ENCODE measurements around the gene NPHP4.
A peak's percentile ranks its signal among the peaks of the same experiment; 100 is the strongest.

Gene NPHP4

GRCh38 chr1:5988596-5989285, 3.5 kb downstream of the NPHP4 start:
- in situ Hi-C loops (cut with HindIII; ENCODE audit: low pct_unique_long_range_greater_than_20kb, low sequenced_read_pairs) = no loop called here
- no peak for TF ChIP-seq JUND (IDR thresholded peaks at IDR 0.05; ENCODE audit: low read depth)
- no peak for DNase-seq (ENCODE audit: low read depth in 1 of 2, low spot score in 1 of 2)

- peak in 1 of 2 experiments; percentile 36 for DNase-seq (ENCODE audit: low read depth in 1 of 2, low spot score in 1 of 2)
- in situ Hi-C loops (cut with HindIII; ENCODE audit: low pct_unique_long_range_greater_than_20kb, low sequenced_read_pairs) = no loop called here
- TF ChIP-seq JUND (IDR thresholded peaks at IDR 0.05; ENCODE audit: low read depth) = no peak
Observed at GRCh38 chr1:5986018-5986417, 6.2 kb downstream of the NPHP4 start.

DNA sequence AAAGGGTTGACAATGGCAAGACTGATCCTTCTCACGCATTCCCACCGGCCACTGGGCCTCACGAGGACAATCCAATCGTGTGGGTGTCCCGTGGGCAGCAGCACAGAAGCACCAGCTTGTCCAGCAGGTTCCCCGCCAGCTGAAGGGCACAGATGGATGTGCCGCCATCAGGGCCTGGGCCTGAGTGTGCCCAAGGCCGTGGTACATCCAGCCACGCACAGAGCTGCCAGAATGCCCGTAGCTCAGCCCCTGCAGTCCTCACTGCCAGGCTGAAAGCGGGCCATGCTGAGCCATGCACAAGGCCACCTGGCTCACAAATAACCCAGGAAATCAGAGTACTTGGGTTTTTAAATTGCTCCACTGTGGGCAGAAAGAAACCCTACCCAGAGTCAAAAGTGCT, 7.0 kb downstream of the NPHP4 start:
- in situ Hi-C loops (cut with HindIII; ENCODE audit: low pct_unique_long_range_greater_than_20kb, low sequenced_read_pairs) = no loop called here
- no peak for DNase-seq (ENCODE audit: low read depth in 1 of 2, low spot score in 1 of 2)
- no peak for TF ChIP-seq JUND (IDR thresholded peaks at IDR 0.05; ENCODE audit: low read depth)

GRCh38 chr1:5983361-5984103, 8.7 kb downstream of the NPHP4 start:
- DNase-seq (ENCODE audit: low read depth in 1 of 2, low spot score in 1 of 2) = no peak
- no peak for TF ChIP-seq JUND (IDR thresholded peaks at IDR 0.05; ENCODE audit: low read depth)
- in situ Hi-C loops (cut with HindIII; ENCODE audit: low pct_unique_long_range_greater_than_20kb, low sequenced_read_pairs) = no loop called here

- in situ Hi-C loops (cut with HindIII; ENCODE audit: low pct_unique_long_range_greater_than_20kb, low sequenced_read_pairs) = no loop called here
- no peak for TF ChIP-seq JUND (IDR thresholded peaks at IDR 0.05; ENCODE audit: low read depth)
- no peak for DNase-seq (ENCODE audit: low read depth in 1 of 2, low spot score in 1 of 2)
Observed at GRCh38 chr1:5982868-5983267, 9.4 kb downstream of the NPHP4 start.

DNA sequence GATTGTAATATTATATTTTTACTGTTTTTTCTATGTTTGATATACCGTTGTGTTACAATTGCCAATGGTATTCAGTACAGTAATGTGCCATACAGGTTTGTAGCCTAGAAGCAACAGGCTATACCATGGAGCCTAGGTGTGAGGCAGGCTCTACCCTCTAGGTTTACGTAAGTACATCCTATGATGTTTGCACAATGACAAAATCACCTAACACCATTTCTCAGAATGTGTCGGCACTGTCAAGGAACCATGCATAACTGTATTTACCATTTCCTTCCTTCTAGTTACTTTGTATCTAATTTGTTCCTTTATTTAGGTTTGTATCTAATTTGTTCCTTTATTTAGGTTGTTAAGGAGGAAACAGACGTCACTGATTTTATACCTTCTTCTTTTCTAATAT, 9.9 kb downstream of the NPHP4 start:
- DNase-seq (ENCODE audit: low read depth in 1 of 2, low spot score in 1 of 2) = no peak
- in situ Hi-C loops (cut with HindIII; ENCODE audit: low pct_unique_long_range_greater_than_20kb, low sequenced_read_pairs) = no loop called here
- TF ChIP-seq JUND (IDR thresholded peaks at IDR 0.05; ENCODE audit: low read depth) = no peak

DNA sequence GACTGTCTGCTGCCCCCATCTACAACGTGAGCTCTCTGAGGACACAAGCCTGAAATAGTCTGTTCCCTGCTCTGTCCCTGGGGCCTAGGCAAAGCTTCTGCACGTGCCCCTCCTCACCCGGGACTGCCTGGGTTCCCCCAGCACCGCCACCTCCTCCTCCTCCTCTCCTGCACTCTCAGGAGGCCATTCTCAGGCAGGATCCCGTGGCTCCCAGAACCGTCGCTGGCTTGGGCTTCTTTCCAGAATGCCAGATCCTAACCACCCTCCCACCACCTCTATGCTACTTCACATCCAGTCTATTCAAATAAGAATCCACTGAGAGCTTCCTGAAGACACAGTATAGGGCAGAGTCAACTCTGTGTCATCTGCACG, 11.2 kb downstream of the NPHP4 start:
- TF ChIP-seq JUND (IDR thresholded peaks at IDR 0.05; ENCODE audit: low read depth) = no peak
- in situ Hi-C loops (cut with HindIII; ENCODE audit: low pct_unique_long_range_greater_than_20kb, low sequenced_read_pairs) = no loop called here
- no peak for DNase-seq (ENCODE audit: low read depth in 1 of 2, low spot score in 1 of 2)

- in situ Hi-C loops (cut with HindIII; ENCODE audit: low pct_unique_long_range_greater_than_20kb, low sequenced_read_pairs) = no loop called here
- DNase-seq (ENCODE audit: low read depth in 1 of 2, low spot score in 1 of 2) = no peak
- no peak for TF ChIP-seq JUND (IDR thresholded peaks at IDR 0.05; ENCODE audit: low read depth)
Observed at GRCh38 chr1:5980314-5981008, 11.8 kb downstream of the NPHP4 start.

GRCh38 chr1:5979536-5980313, 12.5 kb downstream of the NPHP4 start:
- in situ Hi-C loops (cut with HindIII; ENCODE audit: low pct_unique_long_range_greater_than_20kb, low sequenced_read_pairs) = no loop called here
- DNase-seq (ENCODE audit: low read depth in 1 of 2, low spot score in 1 of 2) = no peak
- TF ChIP-seq JUND (IDR thresholded peaks at IDR 0.05; ENCODE audit: low read depth) = no peak

DNA sequence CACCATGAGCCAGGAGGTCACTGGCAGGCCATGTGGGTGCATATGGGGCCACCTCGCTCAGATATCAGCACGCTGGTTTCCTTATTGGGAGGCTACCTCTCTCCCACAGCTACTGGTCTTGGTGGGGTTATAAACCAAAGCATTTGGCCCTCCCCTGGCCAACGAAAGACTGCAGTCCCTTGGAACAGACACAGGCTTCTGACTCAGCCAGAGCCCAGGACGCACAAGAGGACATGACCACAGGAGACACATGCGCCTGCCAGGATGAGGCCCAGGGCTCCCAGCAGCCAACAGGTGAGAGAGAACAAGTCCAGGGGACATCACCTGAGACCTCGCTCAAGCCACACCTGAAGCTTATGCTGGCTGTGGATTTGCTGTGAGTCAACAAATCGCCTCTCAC, 13.8 kb downstream of the NPHP4 start:
- no peak for DNase-seq (ENCODE audit: low read depth in 1 of 2, low spot score in 1 of 2)
- no peak for TF ChIP-seq JUND (IDR thresholded peaks at IDR 0.05; ENCODE audit: low read depth)
- in situ Hi-C loops (cut with HindIII; ENCODE audit: low pct_unique_long_range_greater_than_20kb, low sequenced_read_pairs) = no loop called here

DNA sequence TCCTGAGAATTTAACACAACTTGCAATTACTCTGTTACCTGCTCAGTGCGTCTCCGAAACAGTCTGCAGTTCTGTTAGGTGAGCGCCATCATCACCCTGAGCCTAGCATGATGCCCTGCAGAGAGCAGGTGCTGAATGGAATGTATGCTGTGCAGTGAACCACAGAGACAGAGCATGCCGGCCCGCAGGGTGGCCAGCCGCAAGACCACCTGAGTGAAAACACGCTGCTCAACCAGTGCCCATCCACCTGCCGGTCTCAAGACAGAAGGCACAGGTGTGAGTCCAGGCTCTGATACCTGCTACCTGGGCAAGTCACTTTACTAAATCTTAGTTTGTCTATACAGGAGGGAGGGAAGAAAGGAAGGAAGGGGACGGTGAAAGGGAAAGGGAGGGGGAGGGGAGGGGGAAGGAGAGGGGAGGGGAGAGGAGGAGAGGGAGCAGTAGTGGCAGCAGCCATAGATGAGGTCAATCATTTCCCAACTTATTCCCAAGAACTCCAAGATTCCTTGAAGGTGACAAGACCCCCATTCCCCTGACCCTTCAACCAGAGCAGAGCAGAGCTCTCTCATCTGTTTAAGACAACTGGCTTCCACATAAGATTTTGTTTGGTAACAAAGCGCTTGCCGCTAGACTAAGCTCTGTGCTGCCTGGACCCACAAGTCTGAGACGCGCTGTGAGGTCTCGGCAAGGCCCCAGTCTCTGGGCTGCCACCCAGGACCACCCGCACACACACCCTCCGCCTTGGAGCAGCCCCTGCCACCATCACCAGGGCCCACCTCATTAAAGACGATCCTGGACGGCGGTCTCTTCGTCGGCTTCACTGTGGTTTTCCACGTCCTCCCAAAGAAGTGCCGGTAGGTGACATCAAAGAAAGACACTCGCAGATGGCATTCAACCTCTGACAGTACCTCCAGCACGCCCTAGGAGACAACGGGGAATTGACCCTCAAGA, 14.5 kb downstream of the NPHP4 start:
- no peak for TF ChIP-seq JUND (IDR thresholded peaks at IDR 0.05; ENCODE audit: low read depth)
- in situ Hi-C loops (cut with HindIII; ENCODE audit: low pct_unique_long_range_greater_than_20kb, low sequenced_read_pairs) = no loop called here
- peak in 1 of 2 experiments; percentile 5 for DNase-seq (ENCODE audit: low read depth in 1 of 2, low spot score in 1 of 2)

Measured in T47D (cell line).